ENCODE measurements around the gene CACNA1S.

- TF ChIP-seq CTCF (IDR thresholded peaks at IDR 0.05), result no peak
- TF ChIP-seq EZH2phosphoT487 (IDR thresholded peaks at IDR 0.05), result no peak
- TF ChIP-seq EZH2 (IDR thresholded peaks at IDR 0.05), result no peak
Measured at GRCh38 chr1:201065686-201066085, 46.5 kb downstream of the CACNA1S start.

All from neural progenitor cell (in vitro differentiated cells).